ENCODE results near the gene DLG4.

- TF ChIP-seq EZH2phosphoT487 (IDR thresholded peaks at IDR 0.05; ENCODE audit: borderline replicate concordance, low read depth, low read length), result no peak
- TF ChIP-seq CTCF (conservative IDR thresholded peaks at IDR 0.05; ENCODE audit: low read length), result no peak
Measured at GRCh38 chr17:7259555-7259889, 39.9 kb upstream of the DLG4 start.
